Embryonic facial prominence (tissue), 1 donor: ENCODE data around the gene AR.

Source experiments
- DNase-seq: peaks from one replicate; pipeline ENCODE4 v3.0.0-alpha.2; 2016; ENCODE audit errors: extremely low spot score

Gene AR

DNA sequence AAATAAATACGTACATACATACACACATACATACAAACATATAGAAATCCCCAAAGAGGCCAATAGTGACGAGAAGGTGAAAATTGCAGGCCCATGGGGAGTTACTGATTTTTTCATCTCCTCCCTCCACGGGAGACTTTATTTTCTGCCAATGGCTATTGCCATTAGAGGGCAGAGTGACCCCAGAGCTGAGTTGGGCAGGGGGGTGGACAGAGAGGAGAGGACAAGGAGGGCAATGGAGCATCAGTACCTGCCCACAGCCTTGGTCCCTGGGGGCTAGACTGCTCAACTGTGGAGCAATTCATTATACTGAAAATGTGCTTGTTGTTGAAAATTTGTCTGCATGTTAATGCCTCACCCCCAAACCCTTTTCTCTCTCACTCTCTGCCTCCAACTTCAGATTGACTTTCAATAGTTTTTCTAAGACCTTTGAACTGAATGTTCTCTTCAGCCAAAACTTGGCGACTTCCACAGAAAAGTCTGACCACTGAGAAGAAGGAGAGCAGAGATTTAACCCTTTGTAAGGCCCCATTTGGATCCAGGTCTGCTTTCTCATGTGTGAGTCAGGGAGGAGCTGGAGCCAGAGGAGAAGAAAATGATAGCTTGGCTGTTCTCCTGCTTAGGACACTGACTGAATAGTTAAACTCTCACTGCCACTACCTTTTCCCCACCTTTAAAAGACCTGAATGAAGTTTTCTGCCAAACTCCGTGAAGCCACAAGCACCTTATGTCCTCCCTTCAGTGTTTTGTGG is 180.7 kb downstream of the AR start:
- no peak for DNase-seq

DNA sequence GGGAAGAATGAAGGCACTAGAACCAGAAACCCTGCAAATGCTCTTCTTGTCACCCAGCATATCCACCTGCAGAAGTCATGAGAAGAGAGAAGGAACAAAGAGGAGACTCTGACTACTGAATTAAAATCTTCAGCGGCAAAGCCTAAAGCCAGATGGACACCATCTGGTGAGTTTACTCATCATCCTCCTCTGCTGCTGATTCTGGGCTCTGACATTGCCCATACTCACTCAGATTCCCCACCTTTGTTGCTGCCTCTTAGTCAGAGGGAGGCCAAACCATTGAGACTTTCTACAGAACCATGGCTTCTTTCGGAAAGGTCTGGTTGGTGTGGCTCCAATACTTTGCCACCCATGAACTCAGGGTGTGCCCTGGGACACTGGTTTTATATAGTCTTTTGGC is 181.7 kb downstream of the AR start:
- no peak for DNase-seq

DNA sequence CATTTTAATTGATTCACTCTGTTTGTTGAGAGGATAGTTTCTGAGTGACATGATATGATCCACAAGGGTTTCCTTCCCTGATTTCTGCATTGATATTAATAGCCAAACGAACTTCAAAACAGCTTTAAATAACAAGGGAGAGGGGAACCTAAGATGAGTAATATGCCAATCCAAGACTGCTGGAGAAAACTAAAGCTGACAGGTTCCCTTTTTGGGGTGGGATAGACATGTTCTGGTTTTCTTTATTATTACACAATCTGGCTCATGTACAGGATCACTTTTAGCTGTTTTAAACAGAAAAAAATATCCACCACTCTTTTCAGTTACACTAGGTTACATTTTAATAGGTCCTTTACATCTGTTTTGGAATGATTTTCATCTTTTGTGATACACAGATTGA is 182.2 kb downstream of the AR start:
- no peak for DNase-seq

DNA sequence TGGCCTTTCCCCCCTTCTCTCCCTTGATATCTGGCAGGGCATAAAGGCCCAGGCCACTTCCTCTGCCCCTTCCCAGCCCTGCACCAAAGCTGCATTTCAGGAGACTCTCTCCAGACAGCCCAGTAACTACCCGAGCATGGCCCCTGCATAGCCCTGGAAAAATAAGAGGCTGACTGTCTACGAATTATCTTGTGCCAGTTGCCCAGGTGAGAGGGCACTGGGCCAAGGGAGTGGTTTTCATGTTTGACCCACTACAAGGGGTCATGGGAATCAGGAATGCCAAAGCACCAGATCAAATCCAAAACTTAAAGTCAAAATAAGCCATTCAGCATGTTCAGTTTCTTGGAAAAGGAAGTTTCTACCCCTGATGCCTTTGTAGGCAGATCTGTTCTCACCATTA is 183.8 kb downstream of the AR start:
- no peak for DNase-seq

DNA sequence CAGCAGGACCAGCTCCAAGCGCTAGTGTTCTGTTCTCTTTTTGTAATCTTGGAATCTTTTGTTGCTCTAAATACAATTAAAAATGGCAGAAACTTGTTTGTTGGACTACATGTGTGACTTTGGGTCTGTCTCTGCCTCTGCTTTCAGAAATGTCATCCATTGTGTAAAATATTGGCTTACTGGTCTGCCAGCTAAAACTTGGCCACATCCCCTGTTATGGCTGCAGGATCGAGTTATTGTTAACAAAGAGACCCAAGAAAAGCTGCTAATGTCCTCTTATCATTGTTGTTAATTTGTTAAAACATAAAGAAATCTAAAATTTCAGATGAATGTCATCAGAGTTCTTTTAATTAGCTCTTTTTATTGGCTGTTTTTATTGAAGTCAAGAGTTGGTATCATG is 186.5 kb downstream of the AR start:
- no peak for DNase-seq

DNA sequence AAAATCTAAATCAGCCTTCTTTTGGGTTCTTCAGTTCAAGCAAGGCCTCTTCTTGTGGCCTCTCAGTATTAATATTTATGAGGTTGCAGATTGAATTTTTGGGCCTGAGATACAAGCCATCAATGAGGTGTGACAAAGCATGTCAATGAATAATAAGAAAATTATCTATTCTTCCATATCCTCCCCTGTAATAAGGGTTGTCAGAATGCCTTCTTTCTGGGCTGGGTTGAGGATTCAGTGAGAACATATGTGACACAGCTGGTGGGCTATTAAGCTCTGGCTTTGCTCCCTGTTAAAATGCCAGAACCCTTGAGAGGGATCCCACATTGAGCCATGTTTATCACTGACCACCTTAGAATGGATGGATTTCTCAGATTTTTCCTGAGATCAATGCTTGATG is 187.2 kb downstream of the AR start:
- no peak for DNase-seq

DNA sequence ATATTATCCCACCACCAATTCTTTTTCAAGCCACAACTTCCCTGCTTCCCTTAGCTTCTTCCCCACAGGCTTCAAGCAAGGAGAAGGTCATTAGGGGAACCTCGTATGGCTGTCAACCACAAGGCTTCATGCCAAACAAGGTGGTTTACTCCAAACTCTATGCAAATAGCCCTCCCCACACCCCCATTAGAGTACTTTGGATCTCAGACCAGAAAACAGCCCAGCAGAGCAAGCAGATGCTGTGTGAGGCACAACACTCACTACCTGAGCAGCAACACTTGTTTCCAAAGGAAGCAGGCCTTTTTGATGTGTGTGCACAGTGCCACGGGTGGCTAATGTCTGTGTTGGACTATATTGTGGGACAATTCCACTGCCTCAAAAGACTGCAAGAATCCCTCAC is 189.0 kb downstream of the AR start:
- DNase-seq: no peak

DNA sequence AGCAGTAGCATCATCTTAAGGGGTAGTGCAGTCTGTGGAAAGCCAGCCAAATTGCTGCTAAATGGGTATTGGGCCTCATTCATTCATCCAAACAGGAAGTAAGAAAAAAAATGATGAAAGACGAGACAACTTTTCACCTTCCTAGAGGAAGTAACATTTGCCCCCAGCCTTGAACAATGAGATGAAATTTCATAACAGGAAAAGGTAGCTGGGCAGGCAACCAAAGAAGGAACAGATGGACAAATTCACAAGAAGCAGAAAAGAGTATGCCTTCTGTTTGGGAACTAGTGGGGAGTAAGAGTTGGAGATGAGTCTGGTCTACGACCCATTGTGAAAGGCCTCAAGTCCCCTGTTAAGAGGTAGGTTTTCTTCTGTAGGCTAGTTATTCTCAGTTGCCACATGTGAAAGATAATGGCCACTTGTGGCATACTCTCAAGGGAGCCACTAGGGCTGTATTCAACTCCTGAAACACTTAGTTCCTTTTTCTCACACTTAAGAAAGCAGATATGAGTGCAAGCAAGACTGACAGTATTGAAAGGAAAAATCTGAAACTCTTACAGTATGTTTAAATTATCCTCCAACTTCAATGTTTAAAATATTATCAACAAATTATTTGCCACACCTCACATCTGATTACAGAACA is 190.4 kb downstream of the AR start:
- DNase-seq: no peak

DNA sequence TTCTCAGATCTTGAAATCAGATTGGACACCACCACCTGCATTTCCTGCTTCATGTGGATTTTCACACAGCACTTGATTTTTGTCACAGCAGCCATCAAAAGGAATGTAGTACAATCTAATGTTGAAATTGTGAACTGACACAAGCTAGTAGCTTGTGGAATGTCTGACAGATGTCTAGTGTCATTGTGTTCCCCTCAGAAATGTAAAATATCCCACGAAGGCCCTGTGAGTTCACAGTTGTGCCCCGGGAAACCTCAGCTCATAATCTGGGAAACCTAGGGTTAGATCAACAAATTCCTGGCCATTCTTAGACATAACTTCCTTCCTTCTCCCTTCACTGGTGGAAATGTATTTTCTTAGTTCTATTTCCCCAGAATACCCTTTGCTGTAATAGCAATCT is 205.7 kb downstream of the AR start:
- no peak for DNase-seq

DNA sequence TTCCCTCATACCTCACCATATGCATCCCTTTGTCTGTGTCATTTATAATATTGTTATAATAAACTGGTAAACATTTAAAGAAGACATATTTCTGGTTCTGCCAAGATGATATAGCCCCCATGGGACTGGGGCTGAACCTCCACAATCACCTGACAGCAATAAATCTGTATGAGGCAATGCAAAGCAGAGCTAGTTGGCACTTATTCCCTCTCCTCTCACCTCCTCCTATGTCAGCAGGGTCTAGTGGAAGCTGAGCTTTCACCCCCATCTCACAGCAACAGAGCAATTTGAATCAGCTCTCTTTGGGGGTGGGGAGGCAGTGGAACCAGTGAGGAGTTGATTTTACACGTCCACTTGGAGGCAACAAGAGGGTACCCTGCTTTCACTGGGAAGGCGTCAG is 206.9 kb downstream of the AR start:
- DNase-seq: no peak

DNA sequence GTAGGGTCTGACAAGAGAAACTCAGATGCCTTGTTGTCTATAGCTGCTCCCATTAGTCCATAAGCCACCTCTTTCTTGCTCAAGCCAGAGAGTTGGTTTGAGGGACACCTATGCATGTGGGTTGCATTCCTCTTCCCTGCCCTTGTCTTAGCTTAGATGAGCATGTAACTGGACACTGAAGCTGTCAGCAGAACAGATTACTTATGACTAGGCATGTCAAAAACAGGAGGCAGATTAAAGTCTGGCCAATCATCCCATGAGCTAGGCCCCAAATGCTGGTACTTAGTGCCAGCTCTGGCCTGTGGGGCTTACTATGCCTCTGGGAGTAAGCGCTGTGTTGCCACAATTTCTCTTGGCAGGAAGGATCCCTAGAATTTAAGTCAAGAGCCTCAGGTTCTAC is 215.2 kb downstream of the AR start:
- no peak for DNase-seq

DNA sequence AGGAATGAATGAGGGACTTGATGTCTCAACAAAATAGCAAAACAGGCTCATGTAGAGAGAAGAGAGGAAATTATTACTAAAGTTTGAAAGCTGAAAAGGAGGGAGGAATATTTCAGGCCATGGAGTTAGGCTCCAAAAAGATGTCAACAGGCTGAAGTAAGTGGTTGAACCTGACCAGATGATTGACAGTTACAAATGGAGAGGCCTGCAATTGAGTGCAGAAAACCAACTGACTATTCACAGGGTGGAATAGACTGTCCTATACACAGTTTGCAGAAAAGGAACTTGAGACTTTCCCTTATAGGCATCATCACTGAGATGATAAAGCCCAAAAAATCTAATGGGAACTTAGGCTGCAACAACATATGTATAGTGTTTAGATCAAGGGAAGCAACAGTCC is 233.3 kb downstream of the AR start:
- DNase-seq: no peak

DNA sequence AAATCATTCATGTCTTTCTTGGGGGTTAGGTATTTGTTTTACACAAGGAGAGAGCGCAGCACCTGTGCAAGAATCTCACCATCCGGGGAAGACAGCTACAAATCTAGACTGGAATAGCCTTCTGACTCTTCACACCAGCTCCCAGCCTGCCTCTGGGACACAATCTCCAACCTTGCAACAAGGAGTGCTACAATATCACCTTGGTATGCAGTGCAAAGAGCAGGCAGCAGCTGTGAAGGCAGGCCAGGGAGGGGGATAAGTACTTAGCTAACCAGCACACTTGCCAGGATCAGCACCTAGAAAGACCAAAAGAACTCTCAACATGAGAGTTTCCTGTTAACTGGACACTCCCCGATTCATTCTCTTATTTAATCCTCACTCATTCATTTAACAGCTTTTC is 235.3 kb downstream of the AR start:
- no peak for DNase-seq
